ENCODE data around the gene HNRNPM.

HNRNPM gene

DNA sequence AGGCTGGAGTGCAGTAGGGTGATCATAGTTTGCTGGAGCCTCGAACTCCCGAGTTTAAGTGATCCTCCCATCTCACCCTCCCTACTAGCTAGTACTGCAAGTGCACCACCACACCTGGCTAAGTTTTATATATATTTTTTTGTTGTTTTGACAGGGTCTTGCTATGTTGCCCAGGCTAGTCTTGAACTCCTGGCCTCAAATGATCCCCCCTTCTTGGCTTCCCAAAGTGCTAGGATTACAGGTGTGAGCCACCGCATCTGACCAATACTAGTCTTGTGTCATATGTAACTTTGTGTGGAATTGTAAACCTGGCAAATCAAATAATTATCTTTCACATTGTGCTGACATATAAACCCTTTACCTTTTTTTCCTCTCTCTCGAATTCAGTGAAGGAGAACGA, 10.2 kb downstream of the HNRNPM start:
- no peak for DNase-seq
- in situ Hi-C loops (cut with HindIII; ENCODE audit: low pct_ligation_motif_present, low pct_unique_long_range_greater_than_20kb, low sequenced_read_pairs), result no loop called here

DNA sequence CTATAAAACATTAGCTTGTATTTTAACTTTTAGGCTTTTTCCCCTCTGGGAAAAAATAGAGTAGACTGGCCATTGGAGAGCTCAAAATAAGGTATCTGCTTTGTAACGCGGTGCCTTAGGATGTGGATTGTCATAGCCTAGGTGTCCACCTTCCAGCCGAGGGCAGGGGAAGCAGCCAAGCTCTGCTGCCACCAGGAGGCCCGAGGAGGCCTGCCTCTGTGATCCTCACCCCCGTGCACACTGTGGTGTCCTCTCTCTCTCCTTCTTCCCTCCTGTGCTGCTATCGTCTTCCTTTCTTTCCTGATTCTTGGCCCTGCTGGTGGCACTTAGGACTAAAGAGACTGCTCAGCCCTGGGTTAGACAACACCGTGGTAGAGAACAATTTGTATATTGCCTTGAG, 11.3 kb downstream of the HNRNPM start:
- in situ Hi-C loops (cut with HindIII; ENCODE audit: low pct_ligation_motif_present, low pct_unique_long_range_greater_than_20kb, low sequenced_read_pairs), result no loop called here

DNA sequence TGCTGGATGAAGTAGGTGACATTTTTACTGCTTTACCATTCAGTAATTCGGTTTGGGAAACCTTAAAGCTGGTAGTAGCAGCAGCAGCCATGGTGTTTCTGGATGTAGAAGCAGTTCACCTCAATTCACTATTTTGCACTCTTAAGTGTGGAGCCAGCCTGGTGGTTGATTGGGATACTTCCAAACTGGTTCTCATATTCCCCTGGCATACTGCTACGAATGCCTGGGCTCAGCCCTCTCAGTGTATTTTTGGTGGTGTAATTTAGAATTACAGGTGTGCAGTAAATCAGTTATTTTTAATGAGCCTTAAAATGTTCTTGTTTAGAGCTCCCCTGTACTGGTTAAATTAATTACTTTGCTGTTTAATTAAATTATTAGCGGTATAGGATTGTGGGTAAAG, 12.4 kb downstream of the HNRNPM start:
- no peak for DNase-seq
- in situ Hi-C loops (cut with HindIII; ENCODE audit: low pct_ligation_motif_present, low pct_unique_long_range_greater_than_20kb, low sequenced_read_pairs), result no loop called here

More for the DNA sequence above, 11.3 kb downstream of the HNRNPM start:
- DNase-seq, result no peak

DNA sequence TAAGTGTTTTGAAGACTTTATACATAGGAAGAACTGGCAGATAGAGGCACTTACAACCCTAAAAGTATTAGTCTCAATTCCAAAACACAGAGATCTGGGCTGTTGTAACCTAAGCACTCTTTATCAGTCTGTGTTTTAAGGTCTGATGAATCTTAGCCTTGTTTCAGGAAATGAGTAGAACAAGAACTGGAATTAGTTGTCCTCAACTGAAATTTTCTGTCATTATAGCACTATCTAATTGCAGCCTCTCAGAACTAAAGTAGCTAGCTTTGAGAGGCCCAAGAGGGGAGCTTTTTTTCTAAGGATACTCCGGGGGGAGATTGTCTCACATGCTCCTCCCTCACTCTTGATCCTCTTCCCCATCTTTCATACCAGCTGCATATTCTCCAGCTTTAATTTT, 13.1 kb downstream of the HNRNPM start:
- DNase-seq, result no peak
- in situ Hi-C loops (cut with HindIII; ENCODE audit: low pct_ligation_motif_present, low pct_unique_long_range_greater_than_20kb, low sequenced_read_pairs), result no loop called here

DNA sequence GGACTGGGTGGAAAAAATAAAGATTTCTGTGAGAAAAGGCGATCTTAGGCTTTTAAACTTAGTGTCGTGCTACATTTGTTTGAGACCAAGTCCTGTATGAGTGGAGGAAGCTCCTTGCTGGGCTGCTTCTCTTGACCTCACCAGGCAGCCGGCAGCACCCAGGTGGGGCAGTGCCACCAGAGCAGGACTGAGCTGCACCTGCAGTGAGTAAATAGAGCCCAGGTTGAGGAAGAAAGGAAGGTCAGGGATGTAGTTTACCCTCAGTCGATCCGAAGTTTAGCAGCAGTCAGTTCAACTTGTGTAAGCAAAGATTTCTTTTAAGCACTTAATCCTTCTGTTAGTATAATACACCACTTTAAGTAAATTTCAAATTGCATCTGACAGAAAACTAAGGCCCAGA, 13.6 kb downstream of the HNRNPM start:
- in situ Hi-C loops (cut with HindIII; ENCODE audit: low pct_ligation_motif_present, low pct_unique_long_range_greater_than_20kb, low sequenced_read_pairs), result no loop called here
- no peak for DNase-seq

DNA sequence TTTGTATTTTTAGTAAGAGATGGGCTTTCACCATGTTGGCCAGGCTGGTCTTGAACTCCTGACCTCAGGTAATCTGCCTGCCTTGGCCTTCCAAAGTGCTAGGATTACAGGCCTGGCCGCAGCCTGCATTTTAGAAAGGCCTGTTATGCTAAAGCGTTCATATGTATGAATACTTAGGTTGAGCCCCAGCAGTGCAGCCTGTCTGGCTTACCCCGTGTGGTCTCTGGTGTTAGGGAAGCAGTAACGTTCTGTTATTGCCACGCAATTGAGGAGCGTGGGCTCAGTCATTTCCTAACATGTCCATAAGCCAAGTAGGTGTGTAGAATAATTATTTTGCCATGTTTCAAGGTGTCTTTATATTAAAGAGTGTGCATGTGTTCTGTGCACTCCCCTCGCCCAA, 14.3 kb downstream of the HNRNPM start:
- no peak for DNase-seq
- in situ Hi-C loops (cut with HindIII; ENCODE audit: low pct_ligation_motif_present, low pct_unique_long_range_greater_than_20kb, low sequenced_read_pairs), result no loop called here

DNA sequence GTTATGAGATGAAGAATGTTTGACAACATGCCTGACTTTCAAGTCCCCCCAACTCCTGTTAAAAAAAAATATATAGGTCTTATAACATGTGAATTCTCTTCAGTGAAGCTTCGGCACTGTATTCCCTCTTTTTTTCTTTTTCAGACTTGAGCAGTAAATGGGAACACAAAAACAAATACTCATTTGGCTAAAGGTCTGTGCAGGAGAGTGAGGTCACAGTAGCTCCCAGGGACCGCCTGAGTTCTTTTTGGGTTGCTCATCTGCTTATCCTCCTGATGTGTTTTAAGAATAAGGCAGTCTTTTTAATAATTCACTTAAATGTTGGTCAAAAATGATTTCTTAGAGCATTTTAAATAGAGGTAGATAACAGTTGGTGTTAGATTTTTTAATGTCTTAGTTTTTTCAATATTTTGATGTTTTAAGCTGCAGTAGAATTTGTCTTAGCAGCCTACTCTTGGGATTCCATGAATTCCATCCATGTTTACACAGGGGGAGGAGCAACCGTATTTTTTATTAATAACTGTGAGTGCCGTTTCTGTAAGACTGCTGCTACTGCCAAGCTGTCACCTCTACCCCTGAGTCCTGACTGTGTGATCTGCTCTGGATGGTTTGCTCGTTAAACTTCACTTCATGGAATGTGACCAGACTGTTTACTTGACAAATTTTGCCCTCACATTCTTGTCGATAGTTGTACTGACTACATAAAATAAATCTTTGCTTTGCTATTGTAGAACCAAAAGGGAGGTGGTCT, 14.9 kb downstream of the HNRNPM start:
- in situ Hi-C loops (cut with HindIII; ENCODE audit: low pct_ligation_motif_present, low pct_unique_long_range_greater_than_20kb, low sequenced_read_pairs), result no loop called here
- peak; percentile 32 for DNase-seq

DNA sequence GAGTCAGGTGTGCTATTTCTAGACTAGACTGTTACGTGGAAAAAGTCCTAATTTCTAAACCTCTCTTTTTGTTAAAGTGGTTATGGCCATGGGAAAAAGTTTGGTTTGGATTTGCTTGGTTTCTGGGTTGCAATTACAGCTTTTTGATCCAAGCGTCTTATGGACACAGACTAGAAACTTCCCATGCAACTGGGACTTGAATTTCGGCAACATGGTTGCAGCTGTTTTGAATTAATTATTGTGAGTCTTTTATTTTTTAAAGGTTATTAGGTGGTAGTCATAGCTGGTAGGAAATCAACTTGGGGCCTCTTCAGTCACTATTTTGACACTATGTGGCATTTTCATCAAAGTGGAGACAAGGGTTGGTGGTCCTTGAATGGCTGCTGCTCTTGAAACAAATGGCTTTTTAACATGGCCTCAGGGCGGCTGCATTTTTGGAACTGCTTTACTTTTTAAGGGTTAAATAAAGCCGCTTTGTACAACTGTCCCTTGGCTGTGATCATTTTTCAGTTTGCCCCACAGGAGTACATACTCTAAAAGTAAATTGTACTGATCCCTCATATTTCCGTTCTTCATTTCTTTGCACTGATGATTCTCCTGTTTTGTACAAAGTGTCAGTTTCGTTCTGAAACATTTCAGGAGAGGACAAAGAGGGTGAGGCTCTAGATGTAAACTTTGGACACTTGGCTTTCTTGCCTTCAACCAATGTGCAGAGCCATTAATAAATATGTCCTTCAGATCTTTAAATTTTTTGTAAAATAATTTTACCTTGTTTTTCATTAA, 15.9 kb downstream of the HNRNPM start:
- in situ Hi-C loops (cut with HindIII; ENCODE audit: low pct_ligation_motif_present, low pct_unique_long_range_greater_than_20kb, low sequenced_read_pairs), result no loop called here
- DNase-seq, result no peak

DNA sequence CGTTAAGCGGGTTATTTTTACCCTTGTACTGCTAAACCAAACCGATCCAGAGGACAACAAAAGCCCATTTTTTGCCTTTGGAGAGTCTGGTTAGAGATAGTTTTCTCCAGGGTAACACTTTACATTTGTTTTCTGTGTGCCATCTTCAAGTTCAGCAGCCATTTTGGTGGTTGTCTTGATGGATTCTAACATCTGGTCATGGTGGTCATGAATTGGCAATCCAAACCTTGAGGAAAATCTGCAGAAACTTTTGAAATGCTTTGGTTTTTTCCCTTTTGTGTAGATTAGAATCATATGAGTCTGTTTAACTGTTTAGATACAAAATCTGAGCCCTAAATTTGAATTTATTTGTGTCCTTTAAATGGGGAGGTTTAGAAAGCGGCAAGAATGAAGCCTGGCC, 16.6 kb downstream of the HNRNPM start:
- DNase-seq, result no peak
- in situ Hi-C loops (cut with HindIII; ENCODE audit: low pct_ligation_motif_present, low pct_unique_long_range_greater_than_20kb, low sequenced_read_pairs), result no loop called here

DNA sequence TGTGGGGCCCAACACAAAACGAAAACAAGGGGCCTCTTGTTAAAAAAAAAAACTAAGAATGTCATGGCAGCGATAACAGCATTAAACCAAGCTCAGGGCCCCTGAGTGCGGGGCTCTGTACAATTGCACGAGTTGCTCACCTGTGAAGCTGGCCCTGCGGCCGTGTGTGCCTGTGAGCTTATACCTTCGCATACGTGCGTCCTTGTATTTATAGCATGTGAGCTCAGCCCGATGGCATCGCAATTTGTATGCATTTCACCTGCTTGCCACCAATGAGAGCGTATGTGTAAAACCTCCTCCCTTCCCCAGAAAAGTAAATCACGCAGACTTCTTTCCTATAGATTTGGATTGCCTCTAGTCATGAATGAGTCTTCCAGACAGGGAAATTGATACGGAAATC, 17.1 kb downstream of the HNRNPM start:
- DNase-seq, result no peak
- in situ Hi-C loops (cut with HindIII; ENCODE audit: low pct_ligation_motif_present, low pct_unique_long_range_greater_than_20kb, low sequenced_read_pairs), result no loop called here

DNA sequence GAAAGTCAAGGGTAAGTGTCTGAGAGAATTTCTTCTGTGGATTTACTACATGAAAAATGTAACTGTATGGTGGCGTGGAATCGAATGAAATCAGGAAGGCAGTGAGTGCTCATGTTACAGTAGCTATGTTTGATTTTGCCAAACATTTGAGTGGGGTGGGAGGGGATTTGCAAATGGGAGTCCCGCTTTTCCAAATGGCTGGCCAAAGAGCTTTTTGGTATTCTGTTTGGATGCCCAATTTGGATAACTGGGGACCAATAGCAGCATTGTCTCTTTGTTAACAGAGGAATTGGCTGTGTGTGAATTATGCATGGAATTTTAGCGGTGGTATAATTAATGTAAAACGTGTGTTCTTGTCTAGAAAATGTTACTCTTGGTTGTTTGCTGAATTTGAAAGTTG, 17.8 kb downstream of the HNRNPM start:
- no peak for DNase-seq
- in situ Hi-C loops (cut with HindIII; ENCODE audit: low pct_ligation_motif_present, low pct_unique_long_range_greater_than_20kb, low sequenced_read_pairs), result no loop called here

DNA sequence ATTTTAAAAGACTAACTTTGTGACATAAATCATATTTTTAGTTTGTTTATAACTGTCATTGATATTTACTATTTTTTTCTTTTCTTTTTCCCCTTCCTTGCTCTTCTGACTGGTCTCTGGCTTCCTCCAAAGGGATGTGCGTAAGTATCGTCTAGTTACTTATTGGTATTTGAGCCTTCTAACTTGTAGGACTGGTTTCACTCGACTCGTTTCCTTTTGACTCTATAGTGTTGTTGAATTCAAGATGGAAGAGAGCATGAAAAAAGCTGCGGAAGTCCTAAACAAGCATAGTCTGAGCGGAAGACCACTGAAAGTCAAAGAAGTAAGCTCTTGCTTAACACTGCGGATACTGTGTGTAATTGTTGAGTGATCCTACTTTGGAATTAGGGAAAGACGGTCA, 18.6 kb downstream of the HNRNPM start:
- in situ Hi-C loops (cut with HindIII; ENCODE audit: low pct_ligation_motif_present, low pct_unique_long_range_greater_than_20kb, low sequenced_read_pairs), result no loop called here

DNA sequence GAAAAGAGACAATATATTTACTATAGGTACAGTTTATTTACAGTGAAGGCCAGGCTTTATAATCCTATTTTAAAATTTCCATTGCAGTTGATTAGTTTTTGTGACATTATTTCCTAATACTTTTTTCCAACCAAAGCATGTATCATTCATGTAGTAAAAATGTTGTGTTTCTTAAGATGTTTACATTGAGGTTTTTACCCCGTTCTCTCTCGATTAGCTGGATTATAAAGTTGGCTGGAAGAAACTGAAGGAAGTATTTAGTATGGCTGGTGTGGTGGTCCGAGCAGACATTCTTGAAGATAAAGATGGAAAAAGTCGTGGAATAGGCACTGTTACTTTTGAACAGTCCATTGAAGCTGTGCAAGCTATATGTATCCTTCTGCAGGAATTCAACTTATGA, 21.2 kb downstream of the HNRNPM start:
- DNase-seq, result no peak
- in situ Hi-C loops (cut with HindIII; ENCODE audit: low pct_ligation_motif_present, low pct_unique_long_range_greater_than_20kb, low sequenced_read_pairs), result no loop called here

More for the DNA sequence above, 18.6 kb downstream of the HNRNPM start:
- DNase-seq, result no peak

DNA sequence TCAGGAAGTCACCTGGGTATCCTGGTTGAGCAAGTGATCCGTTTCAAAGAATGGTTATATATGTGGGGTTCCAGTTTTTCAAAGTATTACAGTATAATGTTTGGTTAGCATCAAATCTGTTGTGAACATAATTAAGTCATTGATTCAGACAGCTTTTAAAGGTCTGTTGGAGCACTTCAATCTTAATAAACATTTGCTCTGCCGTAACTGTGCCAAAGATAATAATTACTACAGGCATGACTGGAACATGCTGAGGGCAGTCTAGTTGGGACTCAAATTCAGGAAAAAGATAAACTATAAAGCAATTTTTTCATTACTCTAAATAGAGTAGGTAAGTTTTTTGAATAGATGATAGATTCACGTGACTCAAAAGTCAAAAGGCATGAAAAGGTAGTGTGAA, 23.3 kb downstream of the HNRNPM start:
- in situ Hi-C loops (cut with HindIII; ENCODE audit: low pct_ligation_motif_present, low pct_unique_long_range_greater_than_20kb, low sequenced_read_pairs), result no loop called here
- no peak for DNase-seq

DNA sequence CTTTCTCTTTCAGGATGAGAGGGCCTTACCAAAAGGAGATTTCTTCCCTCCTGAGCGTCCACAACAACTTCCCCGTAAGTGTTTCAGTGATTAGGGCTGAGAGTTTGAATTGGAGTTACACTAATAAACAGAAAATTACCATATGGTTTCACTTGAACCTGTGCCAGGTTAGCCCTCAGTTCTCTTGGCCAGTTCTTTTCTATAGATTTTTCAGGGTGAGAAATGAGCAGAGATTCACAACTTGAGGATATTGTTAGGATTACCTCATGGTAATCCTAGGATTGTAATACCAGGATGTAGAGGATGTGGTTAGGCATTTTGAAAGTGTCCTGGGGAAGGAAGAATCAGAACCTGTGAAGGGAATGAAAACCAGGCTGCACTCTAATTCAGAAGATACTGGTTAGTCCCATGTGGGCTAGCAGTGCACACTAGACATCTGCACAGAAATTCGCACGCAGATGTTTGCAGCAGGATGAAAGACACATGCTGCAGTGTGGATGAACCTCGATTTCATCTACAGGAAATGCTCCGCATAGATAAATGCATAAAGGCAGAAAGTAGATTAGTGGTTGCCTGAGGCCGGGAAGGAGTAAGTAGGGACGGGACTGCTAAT, 24.1 kb downstream of the HNRNPM start:
- in situ Hi-C loops (cut with HindIII; ENCODE audit: low pct_ligation_motif_present, low pct_unique_long_range_greater_than_20kb, low sequenced_read_pairs), result no loop called here
- no peak for DNase-seq

DNA sequence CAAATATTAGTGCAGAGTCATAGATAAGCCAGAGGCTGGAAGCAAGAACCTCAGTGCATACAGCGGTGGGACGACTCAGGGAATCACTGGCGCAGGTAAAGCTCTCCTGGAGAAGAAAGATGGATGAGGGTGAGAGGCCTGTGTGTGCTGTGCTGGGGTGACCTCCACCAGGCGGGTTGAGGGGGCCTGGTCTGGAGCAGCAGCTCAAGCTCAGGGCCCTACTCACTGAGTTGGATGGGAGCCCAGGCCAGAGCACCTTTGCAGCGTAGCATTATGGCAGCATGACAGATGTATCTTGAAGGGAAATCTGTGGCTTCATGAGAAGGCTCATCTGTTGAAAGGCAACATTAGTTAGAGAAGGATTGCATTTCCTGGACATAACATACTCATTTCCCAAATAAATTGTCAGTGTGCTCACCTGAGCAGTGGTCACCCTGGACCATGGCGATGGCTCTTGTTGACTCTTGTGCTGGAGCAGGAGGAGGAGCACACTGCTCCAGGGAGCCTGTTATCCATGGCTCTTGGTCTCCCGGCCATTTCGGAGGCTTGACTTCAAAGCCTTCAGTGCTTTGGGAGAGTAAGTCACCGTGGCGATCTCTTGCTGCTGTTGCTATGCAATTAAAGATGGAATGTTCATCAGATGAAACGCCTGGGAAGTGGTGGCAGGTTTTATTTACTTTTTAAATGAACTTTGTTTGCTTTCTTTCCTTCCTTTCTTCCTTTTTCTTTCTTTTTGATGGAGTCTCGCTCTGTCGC, 25.0 kb downstream of the HNRNPM start:
- in situ Hi-C loops (cut with HindIII; ENCODE audit: low pct_ligation_motif_present, low pct_unique_long_range_greater_than_20kb, low sequenced_read_pairs), result no loop called here
- no peak for DNase-seq

DNA sequence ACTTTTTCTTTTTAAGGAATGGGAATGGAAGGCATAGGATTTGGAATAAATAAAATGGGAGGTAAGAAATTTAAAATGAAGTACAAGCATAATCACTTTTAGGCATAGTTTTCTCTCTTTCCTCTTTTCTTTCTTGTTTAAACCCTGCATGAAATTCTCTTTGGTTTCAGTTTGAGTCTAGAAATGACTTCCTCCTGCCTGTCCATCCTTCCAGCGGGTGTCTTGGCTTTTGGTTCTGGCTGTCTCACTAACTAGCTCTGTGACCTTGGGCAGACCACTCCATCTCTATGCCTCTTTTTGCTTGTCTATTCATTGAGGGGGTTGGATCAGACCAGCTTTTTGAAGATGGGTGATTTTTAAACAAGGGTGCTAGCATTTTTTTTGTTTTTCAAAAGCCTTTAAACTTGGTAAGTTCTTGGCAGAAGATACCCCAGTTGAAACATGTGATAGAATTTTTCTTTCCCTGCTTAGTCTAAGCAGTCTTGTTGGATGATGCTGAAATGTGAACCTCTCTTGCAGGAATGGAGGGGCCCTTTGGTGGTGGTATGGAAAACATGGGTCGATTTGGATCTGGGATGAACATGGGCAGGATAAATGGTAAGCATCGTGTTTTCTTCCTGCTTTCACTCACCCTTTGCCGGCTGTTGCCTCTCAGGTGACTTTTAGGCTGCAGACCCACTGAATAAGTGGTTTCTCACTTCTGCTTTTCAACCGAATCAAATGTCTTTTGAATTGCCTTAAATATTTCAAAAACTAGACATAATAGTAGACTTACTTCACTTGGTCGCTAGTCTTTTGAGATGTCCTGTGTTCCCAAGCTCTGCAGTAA, 29.1 kb downstream of the HNRNPM start:
- in situ Hi-C loops (cut with HindIII; ENCODE audit: low pct_ligation_motif_present, low pct_unique_long_range_greater_than_20kb, low sequenced_read_pairs), result no loop called here
- DNase-seq, result no peak

DNA sequence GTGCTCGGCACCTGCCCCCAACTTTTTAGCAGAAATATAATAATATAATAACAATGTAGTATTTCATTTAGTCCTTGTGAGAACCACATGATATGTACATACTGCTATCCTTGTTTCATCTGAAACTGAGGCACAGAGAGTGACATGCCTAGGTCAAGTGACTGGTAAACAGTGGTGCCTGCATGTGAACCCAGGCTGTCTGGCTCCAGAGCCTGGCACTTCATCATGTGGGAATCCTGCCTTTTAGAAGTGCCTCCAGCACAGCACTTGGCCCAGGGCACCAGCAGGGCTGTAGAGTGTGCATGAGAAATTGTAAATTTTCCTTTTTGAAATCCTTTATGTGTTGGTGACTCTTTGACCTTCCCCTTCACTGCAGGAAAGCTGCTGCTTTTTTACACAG, 30.2 kb downstream of the HNRNPM start:
- in situ Hi-C loops (cut with HindIII; ENCODE audit: low pct_ligation_motif_present, low pct_unique_long_range_greater_than_20kb, low sequenced_read_pairs), result no loop called here
- DNase-seq, result no peak

Data from ACHN (cell line).